ENCODE data around the gene MMP27. TPM values are rescaled to one million over a fixed set of nuclear protein-coding genes. Genes with fewer than 3 reads are reported as not detected.

MMP27 gene
- total and polyA plus RNA-seq, 2 donors (not counting 1 experiment from before 2014, with no cell fraction given), result 0.08 to 0.17 TPM

- Histone ChIP-seq H3K27ac (ENCODE audit: insufficient read depth, low read length) (no peak overlapping the region), H3K27me3 (ENCODE audit: control insufficient read depth, insufficient read depth, low read length) (no peaks in the 10 kb centered on the region), H3K4me2 (ENCODE audit: extremely low read depth, insufficient read depth, low read length) (no peak overlapping the region), H3K9me3 (ENCODE audit: control insufficient read depth, insufficient read depth, low read depth, low read length) (no peaks in the 10 kb centered on the region), H2AFZ (ENCODE audit: low read length) (no peak overlapping the region), H3K4me1 (ENCODE audit: control insufficient read depth, extremely low read depth, insufficient read depth, low read length) (no peaks in the 10 kb centered on the region), H3K4me3 (replicated peaks in 1 of 4; ENCODE audit: control extremely low read depth in 1 of 4, insufficient read depth in 1 of 4, low read depth in 3 of 4, low read length in 4 of 4) (no peak overlapping the region), H3K79me2 (ENCODE audit: control insufficient read depth, insufficient read depth, low read length) (no peaks in the 10 kb centered on the region), H3K9ac (ENCODE audit: insufficient read depth, low read length) (no peak overlapping the region), H4K20me1 (ENCODE audit: control insufficient read depth, extremely low read depth, insufficient read depth, low read length) (no peaks in the 10 kb centered on the region), H3K36me3 (ENCODE audit: control insufficient read depth, insufficient read depth, low read length) (no peaks in the 10 kb centered on the region)
- TF ChIP-seq EZH2 (IDR thresholded peaks at IDR 0.05; ENCODE audit: low read length, missing control alignments) (no peak), CTCF (conservative IDR thresholded peaks at IDR 0.05 in 1 of 2, IDR thresholded peaks at IDR 0.05 in 1 of 2; ENCODE audit: low read depth in 1 of 2, low read length in 2 of 2) (no peak)
- peak in 1 of 2 donors; percentile 27 for DNase-seq (ENCODE audit: low read depth in 2 of 2)
Observed at GRCh38 chr11:102719620-102720277, 14.2 kb upstream of the MMP27 start.

GRCh38 chr11:102717280-102717679 lies 11.7 kb upstream of the MMP27 start:
- no peaks in the 10 kb centered on the region for H3K4me1 ChIP-seq (ENCODE audit: control insufficient read depth, extremely low read depth, insufficient read depth, low read length)
- DNase-seq (ENCODE audit: low read depth in 2 of 2), result no peak
- no peaks in the 10 kb centered on the region for H3K27me3 ChIP-seq (ENCODE audit: control insufficient read depth, insufficient read depth, low read length)
- H3K9ac ChIP-seq (ENCODE audit: insufficient read depth, low read length), result no peak overlapping the region
- no peak overlapping the region for H3K4me2 ChIP-seq (ENCODE audit: extremely low read depth, insufficient read depth, low read length)
- H3K4me3 ChIP-seq (replicated peaks in 1 of 4; ENCODE audit: control extremely low read depth in 1 of 4, insufficient read depth in 1 of 4, low read depth in 3 of 4, low read length in 4 of 4), result no peak overlapping the region
- TF ChIP-seq CTCF (conservative IDR thresholded peaks at IDR 0.05 in 1 of 2, IDR thresholded peaks at IDR 0.05 in 1 of 2; ENCODE audit: low read depth in 1 of 2, low read length in 2 of 2) (no peak), EZH2 (IDR thresholded peaks at IDR 0.05; ENCODE audit: low read length, missing control alignments) (no peak)
- H4K20me1 ChIP-seq (ENCODE audit: control insufficient read depth, extremely low read depth, insufficient read depth, low read length), result no peaks in the 10 kb centered on the region
- H3K79me2 ChIP-seq (ENCODE audit: control insufficient read depth, insufficient read depth, low read length), result no peaks in the 10 kb centered on the region
- H2AFZ ChIP-seq (ENCODE audit: low read length), result no peak overlapping the region
- H3K36me3 ChIP-seq (ENCODE audit: control insufficient read depth, insufficient read depth, low read length), result no peaks in the 10 kb centered on the region
- no peaks in the 10 kb centered on the region for H3K9me3 ChIP-seq (ENCODE audit: control insufficient read depth, insufficient read depth, low read depth, low read length)
- H3K27ac ChIP-seq (ENCODE audit: insufficient read depth, low read length), result no peak overlapping the region

GRCh38 chr11:102716527-102716926 lies 11.0 kb upstream of the MMP27 start:
- no peaks in the 10 kb centered on the region for H3K27me3 ChIP-seq (ENCODE audit: control insufficient read depth, insufficient read depth, low read length)
- no peak for DNase-seq (ENCODE audit: low read depth in 2 of 2)
- no peak overlapping the region for H3K4me2 ChIP-seq (ENCODE audit: extremely low read depth, insufficient read depth, low read length)
- no peaks in the 10 kb centered on the region for H3K9me3 ChIP-seq (ENCODE audit: control insufficient read depth, insufficient read depth, low read depth, low read length)
- H3K27ac ChIP-seq (ENCODE audit: insufficient read depth, low read length), result no peak overlapping the region
- TF ChIP-seq CTCF (conservative IDR thresholded peaks at IDR 0.05 in 1 of 2, IDR thresholded peaks at IDR 0.05 in 1 of 2; ENCODE audit: low read depth in 1 of 2, low read length in 2 of 2), result no peak
- TF ChIP-seq EZH2 (IDR thresholded peaks at IDR 0.05; ENCODE audit: low read length, missing control alignments), result no peak
- no peaks in the 10 kb centered on the region for H3K36me3 ChIP-seq (ENCODE audit: control insufficient read depth, insufficient read depth, low read length)
- H2AFZ ChIP-seq (ENCODE audit: low read length), result no peak overlapping the region
- no peaks in the 10 kb centered on the region for H3K4me1 ChIP-seq (ENCODE audit: control insufficient read depth, extremely low read depth, insufficient read depth, low read length)
- no peaks in the 10 kb centered on the region for H4K20me1 ChIP-seq (ENCODE audit: control insufficient read depth, extremely low read depth, insufficient read depth, low read length)
- H3K4me3 ChIP-seq (replicated peaks in 1 of 4; ENCODE audit: control extremely low read depth in 1 of 4, insufficient read depth in 1 of 4, low read depth in 3 of 4, low read length in 4 of 4), result no peak overlapping the region
- H3K79me2 ChIP-seq (ENCODE audit: control insufficient read depth, insufficient read depth, low read length), result no peaks in the 10 kb centered on the region
- no peak overlapping the region for H3K9ac ChIP-seq (ENCODE audit: insufficient read depth, low read length)
